Measurements from ENCODE around the gene RGS7BP. TPM values are rescaled to one million over a fixed set of nuclear protein-coding genes. Genes with fewer than 3 reads are reported as not detected.

RGS7BP gene
- total RNA-seq, 1 experiment from 2014 or later: 3.1 TPM

DNA sequence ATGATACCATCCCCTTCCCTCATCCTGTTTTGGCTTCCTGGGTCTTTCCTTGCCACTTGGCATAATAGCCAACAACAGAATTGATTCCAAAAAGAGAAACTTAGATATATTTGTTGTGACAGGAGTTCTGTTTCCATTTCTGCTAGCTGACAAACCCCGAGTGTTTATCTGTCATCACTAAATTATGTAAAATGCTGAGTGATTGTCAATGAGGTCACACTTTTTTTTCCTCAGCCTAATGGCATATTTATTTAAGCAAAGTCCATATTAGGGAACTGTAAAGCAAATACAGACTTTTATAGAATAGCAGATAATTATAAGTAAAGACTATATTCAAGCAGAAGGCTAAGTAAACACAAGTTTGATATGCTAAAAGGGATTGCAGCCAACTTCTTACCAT lies 64.0 kb downstream of the RGS7BP start:
- ChIA-PET POLR2A (ENCODE audit: low non-redundant PET) (no interaction called here), CTCF (no interaction called here)
- DNase-seq (ENCODE audit: low spot score): no peak
- intact Hi-C loops (cut with micrococcal nuclease; ENCODE audit: unreplicated experiment): no loop called here
- Histone ChIP-seq H3K27ac (ENCODE audit: low read depth, low read length, poor library complexity, severe bottlenecking) (no peak overlapping the region), H3K4me1 (ENCODE audit: insufficient read depth, low read length, poor library complexity, severe bottlenecking) (no peaks in the 10 kb centered on the region), H3K4me3 (ENCODE audit: low read depth, low read length, poor library complexity, severe bottlenecking) (no peak overlapping the region), H3K27me3 (replicated peaks; ENCODE audit: insufficient read depth, low read depth, low read length, poor library complexity) (peaks cover 15% of the 10 kb centered on the region), H3K36me3 (ENCODE audit: insufficient read depth, low read length, poor library complexity, severe bottlenecking) (no peaks in the 10 kb centered on the region), H3K9me3 (ENCODE audit: low read depth, low read length, poor library complexity, severe bottlenecking) (no peaks in the 10 kb centered on the region)
- no peak for TF ChIP-seq EZH2 (IDR thresholded peaks at IDR 0.05; ENCODE audit: borderline replicate concordance, low read depth, low read length, poor library complexity, severe bottlenecking)
- TF ChIP-seq, protein P1, sequence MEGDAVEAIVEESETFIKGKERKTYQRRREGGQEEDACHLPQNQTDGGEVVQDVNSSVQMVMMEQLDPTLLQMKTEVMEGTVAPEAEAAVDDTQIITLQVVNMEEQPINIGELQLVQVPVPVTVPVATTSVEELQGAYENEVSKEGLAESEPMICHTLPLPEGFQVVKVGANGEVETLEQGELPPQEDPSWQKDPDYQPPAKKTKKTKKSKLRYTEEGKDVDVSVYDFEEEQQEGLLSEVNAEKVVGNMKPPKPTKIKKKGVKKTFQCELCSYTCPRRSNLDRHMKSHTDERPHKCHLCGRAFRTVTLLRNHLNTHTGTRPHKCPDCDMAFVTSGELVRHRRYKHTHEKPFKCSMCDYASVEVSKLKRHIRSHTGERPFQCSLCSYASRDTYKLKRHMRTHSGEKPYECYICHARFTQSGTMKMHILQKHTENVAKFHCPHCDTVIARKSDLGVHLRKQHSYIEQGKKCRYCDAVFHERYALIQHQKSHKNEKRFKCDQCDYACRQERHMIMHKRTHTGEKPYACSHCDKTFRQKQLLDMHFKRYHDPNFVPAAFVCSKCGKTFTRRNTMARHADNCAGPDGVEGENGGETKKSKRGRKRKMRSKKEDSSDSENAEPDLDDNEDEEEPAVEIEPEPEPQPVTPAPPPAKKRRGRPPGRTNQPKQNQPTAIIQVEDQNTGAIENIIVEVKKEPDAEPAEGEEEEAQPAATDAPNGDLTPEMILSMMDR (conservative IDR thresholded peaks at IDR 0.05; ENCODE audit: low read depth, low read length): no peak
- no TSS peak for BruUV-seq (replicated peaks)

DNA sequence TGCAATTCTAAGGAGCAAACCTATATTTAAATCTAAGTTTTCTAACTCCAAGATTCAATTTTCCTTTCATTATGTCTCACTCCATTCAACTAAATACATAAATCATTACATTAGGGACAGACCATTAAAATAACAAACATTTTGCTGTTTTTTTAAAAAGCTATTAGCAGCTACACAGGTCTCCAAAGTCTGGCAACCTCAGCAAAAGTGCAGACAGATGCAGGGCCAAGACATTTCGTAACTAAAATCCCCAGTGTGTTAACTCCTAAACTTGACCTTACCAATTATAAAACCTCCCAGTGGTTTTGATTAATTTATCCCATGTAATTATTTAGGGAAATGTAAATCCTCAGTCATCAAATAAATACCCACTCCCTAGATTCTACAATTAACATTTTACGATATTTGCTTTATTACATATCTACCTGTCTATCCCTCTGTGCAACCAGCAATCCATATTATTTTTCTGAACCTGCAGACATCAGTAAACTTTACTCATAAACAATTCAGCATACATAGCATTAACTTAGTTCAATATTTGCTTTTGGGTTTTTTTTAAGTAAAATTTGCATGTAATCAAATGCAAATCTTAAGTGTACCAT lies 64.7 kb downstream of the RGS7BP start:
- Histone ChIP-seq H3K9me3 (ENCODE audit: low read depth, low read length, poor library complexity, severe bottlenecking) (no peaks in the 10 kb centered on the region), H3K36me3 (ENCODE audit: insufficient read depth, low read length, poor library complexity, severe bottlenecking) (no peaks in the 10 kb centered on the region), H3K4me3 (ENCODE audit: low read depth, low read length, poor library complexity, severe bottlenecking) (no peak overlapping the region), H3K27me3 (replicated peaks; ENCODE audit: insufficient read depth, low read depth, low read length, poor library complexity) (peaks cover 17% of the 10 kb centered on the region), H3K4me1 (ENCODE audit: insufficient read depth, low read length, poor library complexity, severe bottlenecking) (no peaks in the 10 kb centered on the region), H3K27ac (ENCODE audit: low read depth, low read length, poor library complexity, severe bottlenecking) (no peak overlapping the region)
- no peak for TF ChIP-seq EZH2 (IDR thresholded peaks at IDR 0.05; ENCODE audit: borderline replicate concordance, low read depth, low read length, poor library complexity, severe bottlenecking)
- TF ChIP-seq, protein P1 (conservative IDR thresholded peaks at IDR 0.05; ENCODE audit: low read depth, low read length): no peak
- intact Hi-C loops (cut with micrococcal nuclease; ENCODE audit: unreplicated experiment): no loop called here
- ChIA-PET POLR2A (ENCODE audit: low non-redundant PET) (no interaction called here), CTCF (no interaction called here)
- BruUV-seq (replicated peaks): no TSS peak
- no peak for DNase-seq (ENCODE audit: low spot score)

DNA sequence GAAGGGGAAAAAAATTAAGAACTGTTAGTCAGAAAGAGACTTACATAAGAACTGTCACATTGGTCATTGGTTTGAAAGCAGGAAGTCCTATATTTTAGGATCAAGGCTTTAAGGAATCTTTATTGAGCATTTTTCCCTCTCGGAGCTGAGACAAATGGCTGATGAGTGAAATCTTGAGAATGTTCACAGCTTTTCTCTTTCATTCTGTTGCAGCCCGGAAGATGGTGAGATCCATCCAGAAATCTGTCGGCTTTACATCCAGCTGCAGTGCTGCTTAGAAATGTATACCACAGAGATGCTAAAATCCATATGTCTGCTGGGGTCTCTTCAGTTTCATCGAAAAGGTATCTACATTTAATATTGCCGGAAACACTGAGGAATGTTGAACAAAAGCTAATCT lies 69.7 kb downstream of the RGS7BP start:
- POLR2A ChIA-PET (ENCODE audit: low non-redundant PET): no interaction called here
- H3K4me1 ChIP-seq (ENCODE audit: insufficient read depth, low read length, poor library complexity, severe bottlenecking): no peaks in the 10 kb centered on the region

More for the DNA sequence above, 69.7 kb downstream of the RGS7BP start:
- H3K27ac ChIP-seq (ENCODE audit: low read depth, low read length, poor library complexity, severe bottlenecking): no peak overlapping the region
- no TSS peak for BruUV-seq (replicated peaks)
- intact Hi-C loops (cut with micrococcal nuclease; ENCODE audit: unreplicated experiment): no loop called here
- no peak for DNase-seq (ENCODE audit: low spot score)
- no peak for TF ChIP-seq EZH2 (IDR thresholded peaks at IDR 0.05; ENCODE audit: borderline replicate concordance, low read depth, low read length, poor library complexity, severe bottlenecking)
- TF ChIP-seq, protein P1 (conservative IDR thresholded peaks at IDR 0.05; ENCODE audit: low read depth, low read length): no peak
- no peaks in the 10 kb centered on the region for H3K36me3 ChIP-seq (ENCODE audit: insufficient read depth, low read length, poor library complexity, severe bottlenecking)
- H3K9me3 ChIP-seq (ENCODE audit: low read depth, low read length, poor library complexity, severe bottlenecking): no peaks in the 10 kb centered on the region
- no peak overlapping the region for H3K4me3 ChIP-seq (ENCODE audit: low read depth, low read length, poor library complexity, severe bottlenecking)
- CTCF ChIA-PET: no interaction called here
- H3K27me3 ChIP-seq (replicated peaks; ENCODE audit: insufficient read depth, low read depth, low read length, poor library complexity): peaks cover 18% of the 10 kb centered on the region

Data from A673 (cell line).